GM23338 (cell line): ENCODE measurements around the gene FARSA. TPM values are rescaled to one million over a fixed set of nuclear protein-coding genes. Genes with fewer than 3 reads are reported as not detected.
"Not testable (repeated sequence)": the region's sequence is repeated elsewhere in the genome, so short reads cannot be mapped to it uniquely, and the experiment has no call there.

Experiments
- ATAC-seq: fragments of 200-7000 bp; cut with Tn5 transposase; 3 replicates; pipeline ENCODE4 v1.9.1; 2020
- DNase-seq: peaks from one replicate; pipeline ENCODE4 v3.0.0-alpha.2; 2015; ENCODE audit warnings: low spot score
- H2AFZ ChIP-seq: fragments of 200-600 bp; sonication (generic); 2 replicates; pipeline ENCODE4 v1.8.0; 2016; ENCODE audit warnings: antibody characterized with exemption, mild to moderate bottlenecking, moderate library complexity
- H3F3A ChIP-seq: fragments of 200-600 bp; sonication (generic); replicated peaks from 2 replicates; pipeline ENCODE4 v1.8.0; 2017; ENCODE audit warnings: antibody characterized with exemption, mixed run types, low read depth
- H3K27ac ChIP-seq: fragments of 200-600 bp; sonication (generic); 2 replicates; pipeline ENCODE4 v1.6.1; 2016; ENCODE audit warnings: low read depth
- H3K27me3 ChIP-seq: fragments of 200-600 bp; sonication (generic); 2 replicates; pipeline ENCODE4 v1.8.0; 2016; ENCODE audit warnings: mild to moderate bottlenecking, mixed run types, moderate library complexity; ENCODE audit not compliant: insufficient read depth
- H3K36me3 ChIP-seq: fragments of 200-600 bp; sonication (generic); 2 replicates; pipeline ENCODE4 v1.8.0; 2016; ENCODE audit warnings: mild to moderate bottlenecking; ENCODE audit not compliant: insufficient read depth
- H3K4me1 ChIP-seq: fragments of 200-600 bp; sonication (generic); 2 replicates; pipeline ENCODE4 v1.8.0; 2016; ENCODE audit warnings: mild to moderate bottlenecking, moderate library complexity; ENCODE audit not compliant: insufficient read depth
- H3K4me2 ChIP-seq: fragments of 200-600 bp; sonication (generic); 2 replicates; pipeline ENCODE4 v1.7.1; 2017; ENCODE audit warnings: mixed run types
- H3K4me3 ChIP-seq: fragments of 200-600 bp; sonication (generic); 2 replicates; pipeline ENCODE4 v1.6.1; 2016; ENCODE audit warnings: mixed run types
- H3K79me2 ChIP-seq: fragments of 200-600 bp; sonication (generic); replicated peaks from 2 replicates; pipeline ENCODE4 v1.8.0; 2017; ENCODE audit warnings: mild to moderate bottlenecking; ENCODE audit not compliant: insufficient read depth
- H3K9me2 ChIP-seq: fragments of 200-600 bp; sonication (generic); 2 replicates; pipeline ENCODE4 v1.8.0; 2017; ENCODE audit not compliant: insufficient read depth
- H4K20me1 ChIP-seq: fragments of 200-600 bp; sonication (generic); replicated peaks from 2 replicates; pipeline ENCODE4 v1.8.0; 2017; ENCODE audit warnings: mild to moderate bottlenecking; ENCODE audit not compliant: insufficient read depth
- H3K27ac Mint-ChIP-seq: 2 replicates; pipeline ENCODE4 v1.8.0; 2020; ENCODE audit warnings: inconsistent platforms, mild to moderate bottlenecking, moderate library complexity, mixed read lengths
- H3K27me3 Mint-ChIP-seq: 3 replicates; pipeline ENCODE4 v1.8.0; 2022; ENCODE audit warnings: low read depth, mild to moderate bottlenecking, moderate library complexity, mixed read lengths, inconsistent platforms; ENCODE audit not compliant: insufficient read depth, poor library complexity
- H3K36me3 Mint-ChIP-seq: 3 replicates; pipeline ENCODE4 v1.8.0; 2021; ENCODE audit warnings: low read depth, mild to moderate bottlenecking, inconsistent platforms, moderate library complexity, mixed read lengths
- H3K4me1 Mint-ChIP-seq: 3 replicates; pipeline ENCODE4 v1.8.0; 2020; ENCODE audit warnings: mild to moderate bottlenecking, inconsistent platforms, mixed read lengths
- H3K4me3 Mint-ChIP-seq: 3 replicates; pipeline ENCODE4 v1.8.0; 2021; ENCODE audit warnings: moderate library complexity, mild to moderate bottlenecking, inconsistent platforms, mixed read lengths
- H3K9me3 Mint-ChIP-seq: 3 replicates; pipeline ENCODE4 v1.8.0; 2020; ENCODE audit warnings: moderate library complexity, mild to moderate bottlenecking, inconsistent platforms, mixed read lengths
- EZH2 ChIP-seq: fragments of 200-600 bp; sonication (generic); IDR thresholded peaks from one replicate; pipeline ENCODE4 v1.8.0; 2017; ENCODE audit warnings: antibody characterized with exemption, mild to moderate bottlenecking, low read depth; ENCODE audit not compliant: unreplicated experiment
- EZH2phosphoT487 ChIP-seq: fragments of 200-600 bp; sonication (generic); IDR thresholded peaks from one replicate; pipeline ENCODE4 v1.8.1; 2018; ENCODE audit warnings: antibody characterized with exemption; ENCODE audit not compliant: unreplicated experiment
- JUNB ChIP-seq: IDR thresholded peaks from one replicate; pipeline ENCODE4 v1.6.1; 2016; ENCODE audit warnings: antibody characterized with exemption; ENCODE audit not compliant: unreplicated experiment
- STAT1 ChIP-seq: IDR thresholded peaks from one replicate; pipeline ENCODE4 v1.6.1; 2016; ENCODE audit warnings: antibody characterized with exemption; ENCODE audit not compliant: unreplicated experiment
- ZNF331 ChIP-seq: fragments of 250-450 bp; sonication (Bioruptor Pico); IDR thresholded peaks from 2 replicates; pipeline ENCODE4 v1.5.0; 2020; ENCODE audit warnings: low read depth, mild to moderate bottlenecking, moderate library complexity
- polyA plus RNA-seq: library from polyadenylated mRNA; unstranded; fragments of >200 nt; fragmentation: Nextera tagmentation; extraction: Ambion mirVana; gene quantifications from 2 replicates; pipeline ENCODE4 v1.2.1, GENCODE V29; 2016
- total RNA-seq: library from RNA; depleted of rRNA; stranded (reverse); fragments of >200 nt; shearing (Covaris generic); gene quantifications from 2 replicates; pipeline ENCODE4 v1.2.3, GENCODE V29; 2014
- TF ChIP-seq, protein P1 (sequence below): fragments of 250-450 bp; sonication (Bioruptor Pico); IDR thresholded peaks from 2 replicates; pipeline ENCODE4 v1.5.0; 2020; ENCODE audit warnings: mild to moderate bottlenecking, moderate library complexity

FARSA gene
- total and polyA plus RNA-seq, 2 experiments from 2014 or later: 74.7 to 86.4 TPM

DNA sequence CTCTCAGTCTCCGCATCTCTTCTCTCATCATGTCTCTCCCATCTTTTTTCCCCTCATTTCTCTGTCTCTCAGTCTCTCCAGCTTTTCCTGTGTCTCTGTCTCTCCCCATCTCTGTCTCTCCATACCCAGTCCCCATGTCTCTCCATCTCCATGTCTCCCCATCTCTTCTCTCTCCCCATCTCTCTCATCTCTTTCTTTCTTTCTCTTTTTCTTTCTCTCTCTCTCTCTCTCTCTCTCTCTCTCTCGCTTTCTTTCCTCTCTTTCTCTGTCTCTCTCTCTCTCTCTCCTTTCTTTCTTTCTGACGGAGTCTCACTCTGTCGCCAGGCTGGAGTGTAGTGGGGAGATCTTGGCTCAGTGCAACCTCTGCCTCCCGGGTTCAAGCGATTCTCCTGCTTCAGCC lies 49.1 kb upstream of the FARSA start:
- H3K27me3 ChIP-seq: peaks cover 39% of the 10 kb centered on the region
- Mint-ChIP-seq H3K27ac (no peak overlapping the region), H3K9me3 (no peaks in the 10 kb centered on the region), H3K36me3 (no peaks in the 10 kb centered on the region), H3K27me3 (peaks cover 26% of the 10 kb centered on the region), H3K4me3 (no peak overlapping the region), H3K4me1 (peaks cover 9% of the 10 kb centered on the region)
- H3K79me2 ChIP-seq: no peaks in the 10 kb centered on the region
- no peaks in the 10 kb centered on the region for H3K9me2 ChIP-seq
- no peaks in the 10 kb centered on the region; the same call in 1 of the 2 replicates for H3K4me1 ChIP-seq
- no peaks in the 10 kb centered on the region for H4K20me1 ChIP-seq
- no peaks in the 10 kb centered on the region for H3K36me3 ChIP-seq
- no peak for TF ChIP-seq ZNF331 (CRISPR knock-in tag)
- no peak for TF ChIP-seq EZH2
- TF ChIP-seq, protein P1, sequence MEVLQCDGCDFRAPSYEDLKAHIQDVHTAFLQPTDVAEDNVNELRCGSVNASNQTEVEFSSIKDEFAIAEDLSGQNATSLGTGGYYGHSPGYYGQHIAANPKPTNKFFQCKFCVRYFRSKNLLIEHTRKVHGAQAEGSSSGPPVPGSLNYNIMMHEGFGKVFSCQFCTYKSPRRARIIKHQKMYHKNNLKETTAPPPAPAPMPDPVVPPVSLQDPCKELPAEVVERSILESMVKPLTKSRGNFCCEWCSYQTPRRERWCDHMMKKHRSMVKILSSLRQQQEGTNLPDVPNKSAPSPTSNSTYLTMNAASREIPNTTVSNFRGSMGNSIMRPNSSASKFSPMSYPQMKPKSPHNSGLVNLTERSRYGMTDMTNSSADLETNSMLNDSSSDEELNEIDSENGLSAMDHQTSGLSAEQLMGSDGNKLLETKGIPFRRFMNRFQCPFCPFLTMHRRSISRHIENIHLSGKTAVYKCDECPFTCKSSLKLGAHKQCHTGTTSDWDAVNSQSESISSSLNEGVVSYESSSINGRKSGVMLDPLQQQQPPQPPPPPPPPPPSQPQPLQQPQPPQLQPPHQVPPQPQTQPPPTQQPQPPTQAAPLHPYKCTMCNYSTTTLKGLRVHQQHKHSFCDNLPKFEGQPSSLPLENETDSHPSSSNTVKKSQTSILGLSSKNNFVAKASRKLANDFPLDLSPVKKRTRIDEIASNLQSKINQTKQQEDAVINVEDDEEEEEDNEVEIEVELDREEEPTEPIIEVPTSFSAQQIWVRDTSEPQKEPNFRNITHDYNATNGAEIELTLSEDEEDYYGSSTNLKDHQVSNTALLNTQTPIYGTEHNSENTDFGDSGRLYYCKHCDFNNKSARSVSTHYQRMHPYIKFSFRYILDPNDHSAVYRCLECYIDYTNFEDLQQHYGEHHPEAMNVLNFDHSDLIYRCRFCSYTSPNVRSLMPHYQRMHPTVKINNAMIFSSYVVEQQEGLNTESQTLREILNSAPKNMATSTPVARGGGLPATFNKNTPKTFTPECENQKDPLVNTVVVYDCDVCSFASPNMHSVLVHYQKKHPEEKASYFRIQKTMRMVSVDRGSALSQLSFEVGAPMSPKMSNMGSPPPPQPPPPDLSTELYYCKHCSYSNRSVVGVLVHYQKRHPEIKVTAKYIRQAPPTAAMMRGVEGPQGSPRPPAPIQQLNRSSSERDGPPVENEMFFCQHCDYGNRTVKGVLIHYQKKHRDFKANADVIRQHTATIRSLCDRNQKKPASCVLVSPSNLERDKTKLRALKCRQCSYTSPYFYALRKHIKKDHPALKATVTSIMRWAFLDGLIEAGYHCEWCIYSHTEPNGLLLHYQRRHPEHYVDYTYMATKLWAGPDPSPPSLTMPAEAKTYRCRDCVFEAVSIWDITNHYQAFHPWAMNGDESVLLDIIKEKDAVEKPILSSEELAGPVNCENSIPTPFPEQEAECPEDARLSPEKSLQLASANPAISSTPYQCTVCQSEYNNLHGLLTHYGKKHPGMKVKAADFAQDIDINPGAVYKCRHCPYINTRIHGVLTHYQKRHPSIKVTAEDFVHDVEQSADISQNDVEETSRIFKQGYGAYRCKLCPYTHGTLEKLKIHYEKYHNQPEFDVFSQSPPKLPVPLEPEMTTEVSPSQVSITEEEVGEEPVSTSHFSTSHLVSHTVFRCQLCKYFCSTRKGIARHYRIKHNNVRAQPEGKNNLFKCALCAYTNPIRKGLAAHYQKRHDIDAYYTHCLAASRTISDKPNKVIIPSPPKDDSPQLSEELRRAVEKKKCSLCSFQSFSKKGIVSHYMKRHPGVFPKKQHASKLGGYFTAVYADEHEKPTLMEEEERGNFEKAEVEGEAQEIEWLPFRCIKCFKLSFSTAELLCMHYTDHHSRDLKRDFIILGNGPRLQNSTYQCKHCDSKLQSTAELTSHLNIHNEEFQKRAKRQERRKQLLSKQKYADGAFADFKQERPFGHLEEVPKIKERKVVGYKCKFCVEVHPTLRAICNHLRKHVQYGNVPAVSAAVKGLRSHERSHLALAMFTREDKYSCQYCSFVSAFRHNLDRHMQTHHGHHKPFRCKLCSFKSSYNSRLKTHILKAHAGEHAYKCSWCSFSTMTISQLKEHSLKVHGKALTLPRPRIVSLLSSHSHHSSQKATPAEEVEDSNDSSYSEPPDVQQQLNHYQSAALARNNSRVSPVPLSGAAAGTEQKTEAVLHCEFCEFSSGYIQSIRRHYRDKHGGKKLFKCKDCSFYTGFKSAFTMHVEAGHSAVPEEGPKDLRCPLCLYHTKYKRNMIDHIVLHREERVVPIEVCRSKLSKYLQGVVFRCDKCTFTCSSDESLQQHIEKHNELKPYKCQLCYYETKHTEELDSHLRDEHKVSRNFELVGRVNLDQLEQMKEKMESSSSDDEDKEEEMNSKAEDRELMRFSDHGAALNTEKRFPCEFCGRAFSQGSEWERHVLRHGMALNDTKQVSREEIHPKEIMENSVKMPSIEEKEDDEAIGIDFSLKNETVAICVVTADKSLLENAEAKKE (CRISPR knock-in tag): no peak
- TF ChIP-seq EZH2phosphoT487: no peak
- no peak for TF ChIP-seq JUNB
- TF ChIP-seq STAT1: no peak
- DNase-seq (no peak), ATAC-seq (no peak)
- peaks cover 13% of the 10 kb centered on the region; the same call in 1 of the 2 replicates for H3F3A ChIP-seq
- H3K27ac ChIP-seq: no peak overlapping the region
- H2AFZ ChIP-seq: peak overlapping the region; percentile 91; the same call in 1 of the 2 replicates
- peak overlapping the region; percentile 56; the same call in 1 of the 2 replicates for H3K4me3 ChIP-seq
- H3K4me2 ChIP-seq: peak overlapping the region; percentile 71; the same call in 1 of the 2 replicates

DNA sequence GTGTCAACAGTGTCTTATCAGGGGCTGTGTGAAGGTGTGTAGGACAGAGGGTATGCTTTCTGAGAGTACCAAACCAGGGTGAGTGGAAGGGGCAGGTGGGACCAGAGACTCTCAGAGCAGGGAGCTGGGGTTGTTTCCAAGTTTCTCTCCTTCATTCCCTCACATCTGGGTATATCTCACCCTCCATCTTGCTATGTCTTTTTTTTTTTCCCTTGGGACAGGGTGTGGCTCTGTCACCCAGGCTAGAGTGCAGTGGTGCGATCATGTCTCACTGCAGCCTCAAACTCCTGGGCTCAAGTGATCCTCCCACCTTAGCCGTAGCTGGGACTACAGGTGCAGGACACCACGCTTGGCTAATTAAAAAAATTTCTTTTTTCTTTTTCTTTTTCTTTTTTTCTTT lies 46.5 kb upstream of the FARSA start:
- Histone ChIP-seq H3K79me2 (no peaks in the 10 kb centered on the region), H3K36me3 (no peaks in the 10 kb centered on the region), H3K27me3 (peaks cover 22% of the 10 kb centered on the region), H3K9me2 (no peaks in the 10 kb centered on the region), H3K4me1 (no peaks in the 10 kb centered on the region; the same call in 1 of the 2 replicates), H3K4me3 (no peak overlapping the region), H4K20me1 (no peaks in the 10 kb centered on the region), H3K4me2 (no peak overlapping the region), H2AFZ (no peak overlapping the region), H3F3A (peaks cover 7% of the 10 kb centered on the region; the same call in 1 of the 2 replicates), H3K27ac (no peak overlapping the region)
- ATAC-seq (no peak), DNase-seq (no peak)
- H3K36me3 Mint-ChIP-seq: no peaks in the 10 kb centered on the region
- peaks cover 2% of the 10 kb centered on the region for H3K4me1 Mint-ChIP-seq
- H3K27me3 Mint-ChIP-seq: peaks cover 10% of the 10 kb centered on the region
- no peak overlapping the region for H3K27ac Mint-ChIP-seq
- H3K9me3 Mint-ChIP-seq: no peaks in the 10 kb centered on the region
- no peak for TF ChIP-seq JUNB
- no peak overlapping the region for H3K4me3 Mint-ChIP-seq

DNA sequence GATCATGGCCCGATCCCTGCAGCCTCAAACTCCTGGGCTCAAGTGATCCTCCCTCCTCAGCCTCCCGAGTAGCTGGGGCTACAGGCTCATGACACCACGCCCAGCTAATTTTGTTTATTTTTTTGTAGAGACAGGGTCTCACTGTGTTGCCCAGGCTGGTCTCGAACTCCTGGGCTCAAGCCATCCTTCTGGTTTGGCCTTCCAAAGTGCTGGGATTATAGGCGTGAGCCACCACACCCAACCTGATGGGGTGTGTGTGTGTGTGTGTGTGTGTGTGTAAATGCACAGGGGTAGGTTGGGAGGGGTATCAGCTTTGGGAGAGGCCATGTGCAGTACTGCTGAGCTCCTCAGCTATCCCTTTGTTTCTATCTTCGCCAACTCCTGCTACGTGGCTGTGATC lies 42.6 kb upstream of the FARSA start:
- not testable (repeated sequence) for H3K4me1 Mint-ChIP-seq, H3K4me2 ChIP-seq, H3K4me3 Mint-ChIP-seq, H3F3A ChIP-seq, H3K27ac ChIP-seq, H3K27ac Mint-ChIP-seq, H3K36me3 ChIP-seq, H3K27me3 ChIP-seq, H4K20me1 ChIP-seq, H3K9me3 Mint-ChIP-seq, H2AFZ ChIP-seq, DNase-seq, H3K4me3 ChIP-seq, H3K4me1 ChIP-seq, H3K9me2 ChIP-seq, H3K36me3 Mint-ChIP-seq, H3K27me3 Mint-ChIP-seq, ATAC-seq, H3K79me2 ChIP-seq
